ENCODE measurements around the gene FKBP1A.
"Not testable (repeated sequence)": the region's sequence is repeated elsewhere in the genome, so short reads cannot be mapped to it uniquely, and the experiment has no call there.

FKBP1A gene

GRCh38 chr20:1360094-1360846 lies 32.6 kb downstream of the FKBP1A start:
- no peak for DNase-seq

- DNase-seq: no peak
Observed at GRCh38 chr20:1357921-1358671, 34.8 kb downstream of the FKBP1A start.

- no peak for DNase-seq
Observed at GRCh38 chr20:1353956-1354355, 38.9 kb downstream of the FKBP1A start.

- DNase-seq: no peak
Observed at GRCh38 chr20:1346315-1346969, 46.4 kb downstream of the FKBP1A start.

- DNase-seq: no peak
Observed at GRCh38 chr20:1345756-1346093, 47.1 kb downstream of the FKBP1A start.

GRCh38 chr20:1345030-1345755 lies 47.7 kb downstream of the FKBP1A start:
- no peak for DNase-seq

- not testable (repeated sequence) for DNase-seq
Observed at GRCh38 chr20:1343446-1344124, 49.3 kb downstream of the FKBP1A start.

- no peak for DNase-seq
Observed at GRCh38 chr20:1341561-1342265, 51.1 kb downstream of the FKBP1A start.

- DNase-seq: no peak
Observed at GRCh38 chr20:1338801-1339200, 54.1 kb downstream of the FKBP1A start.

- no peak for DNase-seq
Observed at GRCh38 chr20:1338096-1338495, 54.8 kb downstream of the FKBP1A start.

GRCh38 chr20:1337441-1337840 lies 55.4 kb downstream of the FKBP1A start:
- DNase-seq: no peak

- DNase-seq: no peak
Observed at GRCh38 chr20:1336699-1337367, 56.0 kb downstream of the FKBP1A start.

- DNase-seq: no peak
Observed at GRCh38 chr20:1335961-1336698, 56.7 kb downstream of the FKBP1A start.

GRCh38 chr20:1334761-1335160 lies 58.1 kb downstream of the FKBP1A start:
- no peak for DNase-seq

GRCh38 chr20:1334370-1334731 lies 58.5 kb downstream of the FKBP1A start:
- no peak for DNase-seq

- no peak for DNase-seq
Observed at GRCh38 chr20:1333462-1334369, 59.1 kb downstream of the FKBP1A start.

- DNase-seq: no peak
Observed at GRCh38 chr20:1332749-1333300, 60.0 kb downstream of the FKBP1A start.

- DNase-seq: no peak
Observed at GRCh38 chr20:1331801-1332453, 60.9 kb downstream of the FKBP1A start.

GRCh38 chr20:1331101-1331500 lies 61.8 kb downstream of the FKBP1A start:
- DNase-seq: no peak
